Sciatic nerve (tissue), 2 donors: ENCODE data around the gene SNX10. TPM values are rescaled to one million over a fixed set of nuclear protein-coding genes. Genes with fewer than 3 reads are reported as not detected.

Source experiments
- ATAC-seq: fragments of 200-7000 bp; cut with Tn5 transposase; one replicate; pipeline ENCODE4 v1.9.1; 2020; ENCODE audit warnings: mild to moderate bottlenecking, moderate library complexity
- DNase-seq: peaks from one replicate; pipeline ENCODE4 v3.0.0-alpha.2; 2020; ENCODE audit warnings: low spot score
- intact Hi-C: fragments of 100-400 bp; cut with DNase I; formaldehyde crosslinking; loops from one replicate; pipeline ENCODE4 v1.14.2; 2022
- total RNA-seq: library from RNA; stranded (reverse); fragmentation: NEBNext Ultra II Directional; extraction: Animal tissue kit (Norgen Biotek cat#: 25700); gene quantifications from one replicate; pipeline ENCODE4 v1.2.1, GENCODE V29; 2021
- donor health status: DM: no; HTN: no; CAD: no.
- donor health status: DM: no; HTN: no; CAD: no.

SNX10 gene
- total RNA-seq, 1 donor from 2014 or later: 7.0 TPM

- intact Hi-C loops: no loop called here
- DNase-seq (no peak), ATAC-seq (peak; percentile 30)
Observed at GRCh38 chr7:26357799-26358151, 66.1 kb downstream of the SNX10 start.

- ATAC-seq: no peak
- intact Hi-C loops: loop anchor here (10.0 kb wide), 2 partner anchors 276 to 304 kb away; no protein-coding TSS in a partner anchor
Observed at GRCh38 chr7:26360650-26361049, 69.0 kb downstream of the SNX10 start.

GRCh38 chr7:26361637-26362036 is 70.0 kb downstream of the SNX10 start:
- intact Hi-C loops: loop anchor here (10.0 kb wide), 2 partner anchors 277 to 303 kb away; no protein-coding TSS in a partner anchor
- no peak for DNase-seq
- no peak for ATAC-seq

More at GRCh38 chr7:26360650-26361049, 69.0 kb downstream of the SNX10 start:
- no peak for DNase-seq

- no peak for ATAC-seq
- intact Hi-C loops: loop anchor here (10.0 kb wide), 2 partner anchors 279 to 301 kb away; no protein-coding TSS in a partner anchor
Observed at GRCh38 chr7:26363465-26363864, 71.8 kb downstream of the SNX10 start.

GRCh38 chr7:26365077-26365900 is 73.6 kb downstream of the SNX10 start:
- intact Hi-C loops: loop anchor here (5.0 to 10.0 kb wide), 3 partner anchors 280 to 478 kb away; no protein-coding TSS in a partner anchor
- ATAC-seq: peak; percentile 90
- no peak for DNase-seq

More at GRCh38 chr7:26363465-26363864, 71.8 kb downstream of the SNX10 start:
- DNase-seq: no peak

GRCh38 chr7:26365901-26366275 is 74.2 kb downstream of the SNX10 start:
- intact Hi-C loops: loop anchor here (5.0 to 10.0 kb wide), 3 partner anchors 281 to 479 kb away; no protein-coding TSS in a partner anchor
- DNase-seq (no peak), ATAC-seq (no peak)

GRCh38 chr7:26367219-26367711 is 75.6 kb downstream of the SNX10 start:
- intact Hi-C loops: loop anchor here (5.0 to 10.0 kb wide), 3 partner anchors 282 to 480 kb away; no protein-coding TSS in a partner anchor
- DNase-seq (no peak), ATAC-seq (no peak)

GRCh38 chr7:26368542-26368941 is 76.9 kb downstream of the SNX10 start:
- no peak for ATAC-seq
- no peak for DNase-seq
- intact Hi-C loops: loop anchor here (5.0 to 10.0 kb wide), 3 partner anchors 284 to 481 kb away; no protein-coding TSS in a partner anchor

- ATAC-seq (peak; percentile 74), DNase-seq (no peak)
- intact Hi-C loops: loop anchor here (5.0 to 10.0 kb wide), 3 partner anchors 285 to 482 kb away; no protein-coding TSS in a partner anchor
Observed at GRCh38 chr7:26369593-26369992, 77.9 kb downstream of the SNX10 start.

GRCh38 chr7:26370011-26370410 is 78.3 kb downstream of the SNX10 start:
- intact Hi-C loops: loop anchor here (10.0 kb wide), 1 partner anchor 785 kb away; the partner anchor contains the start of genes HOXA3 and HOXA7
- DNase-seq (no peak), ATAC-seq (no peak)

GRCh38 chr7:26372249-26372648 is 80.6 kb downstream of the SNX10 start:
- no peak for DNase-seq
- no peak for ATAC-seq

GRCh38 chr7:26372704-26373103 is 81.0 kb downstream of the SNX10 start:
- DNase-seq: no peak
- intact Hi-C loops: loop anchor here (10.0 kb wide), 1 partner anchor 782 kb away; the partner anchor contains the start of genes HOXA3 and HOXA7
- ATAC-seq: no peak

More at GRCh38 chr7:26372249-26372648, 80.6 kb downstream of the SNX10 start:
- intact Hi-C loops: loop anchor here (10.0 kb wide), 1 partner anchor 783 kb away; the partner anchor contains the start of genes HOXA3 and HOXA7

- intact Hi-C loops: loop anchor here (10.0 kb wide), 1 partner anchor 780 kb away; the partner anchor contains the start of genes HOXA3 and HOXA7
- no peak for ATAC-seq
- no peak for DNase-seq
Observed at GRCh38 chr7:26374647-26375373, 83.1 kb downstream of the SNX10 start.

GRCh38 chr7:26375726-26376174 is 84.1 kb downstream of the SNX10 start:
- intact Hi-C loops: loop anchor here (10.0 kb wide), 1 partner anchor 779 kb away; the partner anchor contains the start of genes HOXA3 and HOXA7
- DNase-seq: no peak
- ATAC-seq: no peak

GRCh38 chr7:26376175-26376917 is 84.7 kb downstream of the SNX10 start:
- no peak for DNase-seq
- peak; percentile 49 for ATAC-seq
- intact Hi-C loops: loop anchor here (10.0 kb wide), 1 partner anchor 778 kb away; the partner anchor contains the start of genes HOXA3 and HOXA7

- intact Hi-C loops: loop anchor here (10.0 kb wide), 1 partner anchor 777 kb away; the partner anchor contains the start of genes HOXA3 and HOXA7
- ATAC-seq: no peak
- DNase-seq: no peak
Observed at GRCh38 chr7:26378016-26378415, 86.4 kb downstream of the SNX10 start.

- ATAC-seq: no peak
- intact Hi-C loops: loop anchor here (10.0 kb wide), 1 partner anchor 775 kb away; the partner anchor contains the start of genes HOXA3 and HOXA7
- DNase-seq: no peak
Observed at GRCh38 chr7:26379711-26380110, 88.0 kb downstream of the SNX10 start.
